ENCODE results near the gene DNAL4.
A peak's percentile ranks its signal among the peaks of the same experiment; 100 is the strongest.
"Not testable (repeated sequence)": the region's sequence is repeated elsewhere in the genome, so short reads cannot be mapped to it uniquely, and the experiment has no call there.

The DNAL4 gene

GRCh38 chr22:38820020-38820419 is 26.1 kb upstream of the DNAL4 start:
- no peak for TF ChIP-seq CTCF (IDR thresholded peaks at IDR 0.05; ENCODE audit: insufficient read depth, low read depth, low read length, missing control alignments)
- DNase-seq (ENCODE audit: low read depth), result no peak
- no peak overlapping the region for H3K4me3 ChIP-seq (ENCODE audit: low read length)

- no peak for DNase-seq (ENCODE audit: low read depth)
- no peak for TF ChIP-seq CTCF (IDR thresholded peaks at IDR 0.05; ENCODE audit: insufficient read depth, low read depth, low read length, missing control alignments)
- no peak overlapping the region for H3K4me3 ChIP-seq (ENCODE audit: low read length)
Observed at GRCh38 chr22:38819387-38819940, 25.5 kb upstream of the DNAL4 start.

- no peak for TF ChIP-seq CTCF (IDR thresholded peaks at IDR 0.05; ENCODE audit: insufficient read depth, low read depth, low read length, missing control alignments)
- DNase-seq (ENCODE audit: low read depth), result no peak
Observed at GRCh38 chr22:38817196-38817595, 23.3 kb upstream of the DNAL4 start.

GRCh38 chr22:38815842-38816241 is 21.9 kb upstream of the DNAL4 start:
- no peak for TF ChIP-seq CTCF (IDR thresholded peaks at IDR 0.05; ENCODE audit: insufficient read depth, low read depth, low read length, missing control alignments)
- no peak for DNase-seq (ENCODE audit: low read depth)

More at GRCh38 chr22:38817196-38817595, 23.3 kb upstream of the DNAL4 start:
- no peak overlapping the region for H3K4me3 ChIP-seq (ENCODE audit: low read length)

GRCh38 chr22:38811241-38811640 is 17.3 kb upstream of the DNAL4 start:
- no peak for DNase-seq (ENCODE audit: low read depth)
- no peak overlapping the region for H3K4me3 ChIP-seq (ENCODE audit: low read length)
- TF ChIP-seq CTCF (IDR thresholded peaks at IDR 0.05; ENCODE audit: insufficient read depth, low read depth, low read length, missing control alignments), result no peak

More at GRCh38 chr22:38815842-38816241, 21.9 kb upstream of the DNAL4 start:
- no peak overlapping the region for H3K4me3 ChIP-seq (ENCODE audit: low read length)

- not testable (repeated sequence) for DNase-seq (ENCODE audit: low read depth); H3K4me3 ChIP-seq (ENCODE audit: low read length)
Observed at GRCh38 chr22:38805041-38805593, 11.2 kb upstream of the DNAL4 start.

GRCh38 chr22:38802671-38803121 is 8.8 kb upstream of the DNAL4 start:
- no peak for TF ChIP-seq CTCF (IDR thresholded peaks at IDR 0.05; ENCODE audit: insufficient read depth, low read depth, low read length, missing control alignments)
- H3K4me3 ChIP-seq (ENCODE audit: low read length), result no peak overlapping the region
- DNase-seq (ENCODE audit: low read depth), result peak; percentile 99
